Motor neuron (in vitro differentiated cells): ENCODE data around the gene ATP5F1C. TPM values are rescaled to one million over a fixed set of nuclear protein-coding genes. Genes with fewer than 3 reads are reported as not detected.

Experiments
- total RNA-seq, 8 experiments: library from RNA; unstranded; fragments of 300-600 nt; gene quantifications; 2 replicates each; pipeline versions ENCODE4 v1.2.3 to v1.2.4, GENCODE V29; 2022

ATP5F1C gene
- total RNA-seq, 8 experiments from 2014 or later: 253 to 449 (median 283) TPM

Other genes starting within 250 kb of the ATP5F1C start
- 100 to 1,000 TPM in 1 of 8 experiments, 1 to 10 TPM in 4, under 1 TPM in 3; 0.15 to 154 (median 1.8) TPM for gene ITIH5, start 121.2 kb upstream of the ATP5F1C start, total RNA-seq
- gene ITIH2, start 84.9 kb upstream of the ATP5F1C start, total RNA-seq: 100 to 1,000 TPM in 1 of 8 experiments, under 1 TPM in 4, not detected in 3; 0.05 to 398 (median 0.13) TPM
- gene KIN, start 184 bp upstream of the ATP5F1C start, total RNA-seq: 10 to 100 TPM in 5 of 8 experiments, 1 to 10 TPM in 3; 4.7 to 13.3 (median 10.5) TPM
- 1 to 10 TPM; 3.0 to 7.8 (median 5.4) TPM for gene TAF3, start 30.3 kb downstream of the ATP5F1C start, total RNA-seq